Ammon's horn (tissue), 1 donor: ENCODE results near the gene FAM193A.
A peak's percentile ranks its signal among the peaks of the same experiment; 100 is the strongest.
"Not testable (repeated sequence)": the region's sequence is repeated elsewhere in the genome, so short reads cannot be mapped to it uniquely, and the experiment has no call there.

Experiments used
- DNase-seq: peaks from one replicate; pipeline ENCODE4 v3.0.0-alpha.2; 2016; ENCODE audit warnings: low spot score

The FAM193A gene

DNA sequence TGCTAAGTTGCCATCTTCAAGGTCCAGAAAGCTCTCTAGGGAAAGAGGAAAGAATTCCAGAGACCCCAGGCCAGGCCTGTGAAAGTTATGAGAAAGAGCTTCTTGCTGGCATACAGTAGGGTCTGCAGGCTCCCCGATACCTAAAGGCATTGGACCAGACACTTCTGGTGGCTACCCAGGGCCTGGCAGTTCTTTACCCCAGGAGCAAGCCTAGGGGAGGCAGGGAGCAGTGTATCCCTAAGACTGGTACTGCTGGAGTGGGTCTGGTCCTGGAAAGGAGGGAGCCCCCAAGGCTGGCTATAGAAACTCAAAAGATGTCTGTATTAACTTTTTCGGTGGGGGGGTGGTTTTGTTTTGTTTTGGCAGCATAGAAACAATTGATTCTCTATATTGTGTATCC lies 19.8 kb upstream of the FAM193A start:
- no peak for DNase-seq

DNA sequence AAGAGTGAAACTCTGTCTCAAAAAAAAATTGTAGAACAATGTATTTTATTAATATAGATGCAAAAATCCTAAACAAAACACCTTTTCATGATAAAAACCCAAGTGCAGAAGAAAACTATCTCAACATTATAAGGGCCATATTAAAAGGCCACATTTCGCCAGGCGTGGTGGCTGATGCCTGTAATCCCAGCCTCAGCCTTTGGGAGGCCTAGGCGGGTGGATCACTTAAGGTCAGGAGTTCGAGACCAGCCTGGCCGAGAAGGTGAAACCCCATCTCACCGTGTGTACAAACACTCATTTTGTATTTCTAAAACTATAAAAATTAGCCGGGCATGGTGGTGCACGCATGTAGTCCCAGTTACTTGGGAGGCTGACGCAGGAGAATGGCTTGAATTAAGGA lies 9.9 kb upstream of the FAM193A start:
- DNase-seq, result no peak

DNA sequence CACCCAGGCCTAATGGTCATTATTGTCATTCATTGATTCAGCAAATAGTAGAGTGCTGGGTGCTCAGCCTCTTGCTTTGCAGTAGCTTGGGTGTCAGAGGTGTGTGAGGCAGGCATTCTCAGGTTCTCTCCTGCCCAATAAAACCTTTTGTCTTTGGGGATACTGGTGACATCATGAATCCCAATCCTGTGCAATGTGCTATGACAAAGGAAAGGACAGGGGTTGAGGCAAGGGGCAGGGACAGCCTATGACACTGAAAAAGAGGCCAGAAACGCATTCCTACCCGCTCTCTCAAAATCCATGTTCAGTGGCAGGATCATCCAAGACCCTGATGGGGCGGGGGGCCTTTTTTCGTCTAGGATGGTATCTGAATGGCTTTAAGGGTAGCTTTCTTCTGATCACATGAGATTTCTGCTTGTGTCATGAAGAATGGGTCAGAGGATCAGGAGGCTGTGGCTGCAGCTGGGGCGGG lies 1.5 kb upstream of the FAM193A start:
- no peak for DNase-seq

DNA sequence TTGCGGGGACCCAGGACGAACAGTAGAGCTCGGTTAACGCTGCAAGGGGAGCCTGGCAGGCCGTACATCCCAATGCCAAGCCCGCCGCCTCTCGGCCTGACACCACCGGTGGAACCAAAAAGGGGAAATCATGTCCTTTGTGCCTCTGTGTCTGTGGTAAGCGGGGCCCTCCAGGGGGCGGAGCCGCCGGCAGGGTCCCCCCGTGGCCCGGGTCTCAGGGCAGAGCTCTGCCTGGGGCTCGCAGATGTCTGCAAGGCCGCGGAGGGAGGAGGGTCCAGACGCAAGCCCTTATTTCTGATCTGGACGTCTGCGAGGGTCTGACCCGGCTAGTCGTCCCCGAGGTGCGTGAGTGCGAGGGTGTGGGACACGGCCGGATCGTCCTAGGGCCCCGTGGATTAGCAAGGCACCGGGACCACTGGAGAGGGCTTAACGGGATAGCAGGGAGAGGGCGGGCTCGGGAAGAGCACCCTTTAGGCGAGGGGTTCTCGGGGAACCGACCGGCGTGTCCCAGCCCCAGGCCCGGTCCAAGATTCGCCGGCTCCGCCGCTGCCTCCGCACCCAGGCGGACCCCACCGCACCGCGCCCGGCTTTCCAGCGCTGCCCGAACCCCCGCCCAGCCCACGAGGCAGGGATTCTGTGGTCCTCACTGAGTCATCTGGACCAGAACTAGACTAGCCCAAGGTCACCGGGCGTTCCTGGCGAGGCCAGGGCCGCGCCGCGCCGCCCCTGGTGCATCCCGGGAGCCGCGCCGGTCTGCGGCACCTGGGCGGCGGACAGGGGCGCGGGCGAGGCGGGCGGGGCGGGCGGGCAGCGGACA lies 863 bp upstream of the FAM193A start:
- DNase-seq, result peak; percentile 69

DNA sequence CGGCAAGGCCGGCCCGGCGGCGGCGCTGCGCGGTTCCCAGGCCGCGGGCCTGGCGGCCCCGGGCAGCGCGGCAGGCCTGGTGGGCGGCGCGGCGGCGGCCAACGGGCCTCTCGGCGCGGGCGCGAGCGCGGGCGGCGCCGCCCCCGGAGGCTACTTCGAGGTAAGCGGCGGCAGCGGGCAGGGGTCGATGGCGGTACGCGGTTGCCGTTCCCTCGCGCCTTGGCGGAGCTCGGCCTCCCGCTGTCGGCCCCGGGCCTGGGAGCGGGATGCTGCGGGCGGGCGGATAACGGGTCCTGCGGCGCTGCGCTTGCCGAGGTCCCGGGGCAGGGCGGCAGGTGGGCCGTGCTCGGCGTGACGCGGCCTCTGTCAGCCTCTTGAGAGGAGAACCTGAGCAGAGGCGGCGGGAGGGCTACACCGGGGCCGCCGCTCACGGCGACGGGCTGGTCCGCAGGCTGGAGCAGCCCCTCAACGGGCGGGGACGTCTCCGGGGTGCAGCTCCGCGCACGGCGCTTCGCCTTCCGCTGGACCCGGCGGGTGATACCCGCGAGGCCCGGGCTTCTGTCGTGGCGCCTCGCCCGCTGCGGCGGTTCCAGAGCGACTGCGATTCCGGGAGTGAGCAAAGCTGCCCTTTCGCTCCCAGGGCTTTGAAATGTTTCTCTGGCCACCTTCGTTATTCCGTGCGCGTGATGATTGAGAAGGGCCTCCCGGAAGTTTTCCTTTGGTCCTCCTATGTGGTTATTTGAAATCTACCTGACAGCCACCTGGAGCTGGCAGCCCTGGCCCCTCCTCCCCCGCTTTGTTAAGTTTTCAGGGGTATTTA lies 774 bp downstream of the FAM193A start:
- peak; percentile 30 for DNase-seq

DNA sequence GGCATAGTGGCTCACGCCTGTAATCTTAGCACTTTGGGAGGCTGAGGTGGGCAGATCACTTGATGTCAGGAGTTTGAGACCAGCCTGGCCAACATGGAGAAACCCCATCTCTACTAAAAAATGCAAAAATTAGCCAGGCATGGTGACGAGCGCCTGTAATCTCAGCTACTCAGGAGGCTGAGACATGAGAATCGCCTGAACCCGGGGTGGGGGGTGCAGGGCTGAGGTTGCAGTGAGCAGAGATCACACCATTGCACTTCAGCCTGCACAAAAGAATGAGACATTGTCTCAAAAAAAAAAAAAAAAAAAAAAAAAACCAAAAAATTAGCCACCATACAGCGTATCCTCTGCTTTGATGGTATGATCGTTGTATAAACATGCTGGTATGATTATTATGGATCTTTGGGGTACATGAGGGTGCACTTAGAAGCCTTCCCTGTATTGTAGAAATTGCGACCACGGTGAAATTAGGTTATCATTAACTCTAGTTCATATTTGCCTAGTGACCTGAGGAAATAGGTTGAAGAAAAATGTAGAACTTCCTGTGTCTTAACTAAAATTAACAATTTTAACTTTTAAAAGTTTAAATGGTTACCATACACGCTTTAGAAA lies 7.2 kb downstream of the FAM193A start:
- not testable (repeated sequence) for DNase-seq

DNA sequence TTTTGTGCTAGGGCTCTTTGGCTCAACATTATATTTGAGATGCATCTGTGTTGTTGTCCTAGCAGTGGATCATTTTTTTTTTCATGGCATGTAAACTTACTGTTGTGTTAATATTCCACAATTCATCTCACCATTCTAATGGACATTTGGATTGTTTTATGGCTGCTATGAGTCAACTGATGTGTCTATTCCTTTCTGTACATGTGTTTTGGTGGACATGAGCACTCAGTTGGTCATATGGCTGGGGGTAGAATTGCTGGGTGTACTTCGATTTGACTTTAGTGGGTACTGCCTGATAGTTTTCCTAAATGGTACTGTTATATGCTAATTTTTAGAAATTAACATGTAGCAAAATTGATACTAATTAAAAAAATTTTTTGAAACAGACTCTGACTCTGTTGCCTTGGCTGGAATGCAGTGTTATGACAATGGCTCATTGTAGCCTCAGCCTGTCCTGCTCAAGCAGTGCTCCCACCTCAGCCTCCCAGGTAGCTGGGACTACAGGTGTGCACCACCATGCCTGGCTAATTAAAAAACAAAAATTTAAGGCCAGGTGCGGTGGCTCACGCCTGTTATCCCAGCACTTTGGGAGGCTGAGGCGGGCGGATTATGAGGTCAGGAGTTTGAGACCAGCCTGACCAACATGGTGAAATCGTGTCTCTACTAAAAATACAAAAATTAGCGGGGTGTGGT lies 9.0 kb downstream of the FAM193A start:
- no peak for DNase-seq

DNA sequence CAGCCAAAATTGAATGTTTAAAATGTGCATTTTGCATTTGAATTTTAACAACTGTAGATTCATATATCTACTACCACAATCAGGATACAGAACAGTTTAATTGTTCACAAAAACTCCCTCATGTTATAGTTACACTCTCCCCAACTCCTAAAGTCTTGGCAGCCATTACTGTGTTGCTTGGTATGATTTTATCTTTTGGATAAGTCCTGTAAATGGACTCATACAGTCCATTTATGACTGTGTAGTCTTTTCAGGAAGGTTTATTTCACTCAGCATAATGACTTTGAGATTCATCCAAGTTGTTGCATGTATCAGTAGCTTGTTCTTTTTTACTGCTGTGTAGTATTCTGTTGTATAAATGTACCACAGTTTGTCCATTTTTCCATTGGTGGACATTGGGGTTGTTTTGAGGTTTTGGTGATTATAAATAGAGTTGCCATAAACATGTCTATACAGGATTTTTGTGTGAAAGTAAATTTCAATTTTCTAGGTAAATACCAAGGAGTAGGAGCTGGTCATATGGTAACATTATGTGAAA lies 9.9 kb downstream of the FAM193A start:
- DNase-seq, result no peak

DNA sequence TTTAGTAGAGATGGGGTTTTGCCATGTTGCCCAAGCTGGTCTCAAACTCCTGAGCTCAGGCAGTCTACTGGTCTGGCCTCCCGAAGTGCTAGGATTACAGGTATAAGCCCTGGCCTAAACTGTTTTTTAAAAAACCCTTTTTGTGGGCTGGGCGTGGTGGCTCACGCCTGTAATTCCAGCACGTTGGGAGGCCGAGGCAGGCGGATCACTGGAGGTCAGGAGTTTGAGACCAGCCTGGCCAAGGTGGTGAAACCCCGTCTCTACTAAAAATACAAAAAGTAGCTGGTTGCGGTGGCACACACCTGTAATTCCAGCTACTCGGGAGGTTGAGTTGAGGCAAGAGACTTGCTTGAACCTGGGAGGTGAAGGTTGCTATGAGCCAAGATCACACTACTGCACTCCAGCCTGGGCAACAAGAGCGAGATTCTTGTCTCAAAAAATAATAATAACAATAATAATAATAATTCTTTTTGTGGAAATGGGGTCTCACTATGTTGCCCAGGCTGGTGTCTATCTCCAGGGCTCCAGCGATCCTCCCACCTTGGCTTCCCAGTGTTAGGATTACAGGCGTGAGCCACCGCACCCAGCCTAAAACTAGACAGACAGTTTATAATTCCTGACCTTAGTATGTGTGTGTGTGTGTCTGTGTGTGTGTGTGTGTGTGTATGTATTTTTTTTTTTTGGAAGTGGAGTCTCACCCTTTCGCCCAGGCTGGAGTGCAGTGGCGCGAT lies 10.7 kb downstream of the FAM193A start:
- not testable (repeated sequence) for DNase-seq

DNA sequence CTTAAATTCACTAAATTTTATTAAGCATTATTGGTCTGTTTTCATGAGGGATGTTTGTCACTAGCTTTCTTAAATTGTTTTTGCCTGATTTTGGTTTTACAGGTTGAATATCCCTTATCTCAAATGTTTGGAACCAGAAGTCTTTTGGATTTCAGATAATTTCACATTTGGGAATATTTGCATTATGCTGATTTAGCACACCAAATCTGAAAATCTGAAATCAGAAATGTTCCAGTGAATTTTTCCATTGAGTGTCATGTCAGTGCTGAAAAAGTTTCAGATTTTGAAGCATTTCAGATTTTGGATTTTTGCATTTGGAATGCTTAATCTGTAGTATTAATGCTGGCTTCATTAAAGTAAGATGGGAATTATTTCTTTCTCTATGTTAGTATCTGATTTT lies 14.7 kb downstream of the FAM193A start:
- DNase-seq, result no peak

DNA sequence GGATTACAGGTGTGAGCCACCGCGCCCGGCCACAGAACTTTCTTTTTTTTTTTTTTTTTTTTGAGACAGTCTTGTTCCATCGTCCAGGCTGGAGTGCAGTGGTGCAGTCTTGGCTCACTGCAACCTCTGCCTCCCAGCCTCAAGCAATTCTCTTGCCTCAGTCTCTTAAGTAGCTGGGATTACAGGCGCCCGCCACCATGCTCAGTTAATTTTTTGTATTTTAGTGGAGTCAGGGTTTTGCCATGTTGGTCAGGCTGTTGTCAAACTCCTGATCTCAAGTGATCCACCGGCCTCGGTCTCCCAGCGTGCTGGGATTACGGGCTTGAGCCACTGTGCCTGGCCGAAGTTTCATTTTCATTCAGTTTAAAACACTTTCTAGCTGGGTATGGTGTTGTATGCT lies 16.4 kb downstream of the FAM193A start:
- no peak for DNase-seq

DNA sequence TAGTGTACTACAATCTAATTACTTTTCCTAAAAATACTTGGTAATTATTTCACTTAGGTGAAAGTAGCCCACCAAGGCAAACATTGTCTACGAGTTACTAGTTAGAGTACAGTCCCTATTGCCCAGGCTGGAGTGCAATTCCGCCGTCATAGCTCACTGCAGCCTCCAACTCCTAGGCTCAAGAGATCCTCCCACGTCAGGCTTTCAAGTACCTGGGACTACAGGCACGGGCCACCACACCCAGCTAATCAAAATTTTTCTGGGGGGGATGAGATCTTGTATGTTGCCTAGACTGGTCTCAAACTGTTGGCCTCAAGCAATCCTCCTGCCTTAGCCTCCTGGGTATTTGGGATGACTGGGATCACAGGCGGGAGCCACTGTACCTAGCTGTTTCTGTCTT lies 21.9 kb downstream of the FAM193A start:
- DNase-seq, result no peak

DNA sequence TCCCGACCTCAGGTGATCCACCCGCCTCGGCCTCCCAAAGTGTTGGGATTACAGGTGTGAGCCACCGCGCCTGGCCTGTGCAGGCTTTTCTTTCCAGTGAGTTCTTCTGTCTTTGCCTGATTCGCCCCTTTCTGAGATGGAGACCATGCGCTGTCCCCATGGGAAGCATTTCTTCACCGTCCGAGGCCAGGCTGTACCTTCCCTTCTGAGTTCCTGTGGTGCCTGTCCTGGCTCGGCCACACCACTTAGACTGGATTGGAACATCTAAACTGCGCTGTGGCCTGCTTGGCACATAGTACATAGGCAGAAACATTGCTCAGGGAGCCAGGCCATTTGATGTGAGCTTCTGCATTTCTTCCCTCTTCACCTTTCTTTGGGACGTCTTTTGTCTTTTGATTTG lies 23.7 kb downstream of the FAM193A start:
- no peak for DNase-seq

DNA sequence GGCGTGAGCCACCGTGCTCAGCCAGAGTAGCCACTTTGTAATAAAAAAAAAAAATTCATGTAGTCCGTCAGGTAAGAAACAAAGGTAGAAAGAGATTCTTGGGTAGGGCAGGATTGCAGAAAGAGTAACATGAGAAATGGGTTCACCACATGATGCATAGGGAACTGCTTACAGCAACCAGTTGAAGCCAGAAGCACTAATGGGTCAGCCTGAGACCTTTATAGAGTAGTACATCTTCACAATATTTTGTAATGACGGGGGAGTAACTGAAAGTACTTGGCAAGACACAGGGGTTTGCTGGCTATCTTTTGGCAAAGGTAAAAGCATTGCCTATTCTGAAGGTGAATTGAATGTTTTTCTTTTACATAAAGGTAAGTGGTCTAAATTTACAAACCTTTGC lies 29.1 kb downstream of the FAM193A start:
- DNase-seq, result no peak

DNA sequence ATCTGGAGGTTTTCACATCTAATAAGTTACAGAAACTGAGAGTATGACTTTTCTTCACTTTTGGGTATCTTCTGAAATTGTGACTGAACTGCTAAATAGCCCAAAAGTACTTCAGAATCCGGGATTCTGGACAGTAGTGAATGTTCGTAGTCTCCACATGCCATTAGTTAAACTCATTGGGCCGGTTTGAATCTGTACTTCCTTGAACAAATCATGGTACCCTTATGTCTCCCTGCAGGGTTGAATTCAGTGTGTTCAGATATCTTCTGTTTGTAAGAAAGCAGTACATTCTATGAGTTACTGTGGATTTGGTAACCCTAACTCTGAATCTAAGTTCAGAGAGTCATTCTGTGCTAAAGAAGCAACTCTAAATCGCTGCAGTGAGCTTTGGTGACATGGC lies 33.6 kb downstream of the FAM193A start:
- DNase-seq, result no peak

DNA sequence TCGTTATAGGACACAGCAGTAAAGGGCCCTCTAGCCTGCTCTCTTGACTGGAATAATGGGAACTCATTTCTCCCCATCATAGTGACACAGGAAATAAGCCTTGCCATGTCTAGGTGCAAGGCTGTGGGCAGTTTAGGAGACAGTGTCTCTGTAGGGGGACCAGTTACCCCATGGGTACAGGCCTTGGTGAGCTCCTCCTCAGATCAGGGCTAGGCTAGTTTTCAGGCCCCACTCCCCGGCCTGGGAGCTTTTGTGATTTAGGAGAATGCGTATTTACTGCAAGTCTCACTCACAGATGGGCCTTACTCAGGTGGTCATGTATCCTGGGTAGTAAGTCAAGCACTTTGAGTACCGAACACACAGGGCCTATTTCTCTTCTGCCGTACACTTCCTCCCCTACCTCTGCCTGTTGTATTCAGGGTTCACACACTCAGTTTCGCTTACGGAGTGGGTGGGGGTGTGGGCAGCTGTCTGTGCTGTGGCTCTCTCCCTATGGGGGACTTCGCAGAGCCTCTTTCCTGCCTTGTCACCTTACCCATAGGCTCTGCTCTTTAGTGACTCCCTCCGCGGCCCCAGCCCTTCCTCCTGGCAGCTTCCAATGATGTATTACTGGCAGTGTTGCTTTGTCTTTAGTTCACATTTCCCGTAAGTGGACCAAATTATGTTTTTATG lies 34.2 kb downstream of the FAM193A start:
- no peak for DNase-seq

DNA sequence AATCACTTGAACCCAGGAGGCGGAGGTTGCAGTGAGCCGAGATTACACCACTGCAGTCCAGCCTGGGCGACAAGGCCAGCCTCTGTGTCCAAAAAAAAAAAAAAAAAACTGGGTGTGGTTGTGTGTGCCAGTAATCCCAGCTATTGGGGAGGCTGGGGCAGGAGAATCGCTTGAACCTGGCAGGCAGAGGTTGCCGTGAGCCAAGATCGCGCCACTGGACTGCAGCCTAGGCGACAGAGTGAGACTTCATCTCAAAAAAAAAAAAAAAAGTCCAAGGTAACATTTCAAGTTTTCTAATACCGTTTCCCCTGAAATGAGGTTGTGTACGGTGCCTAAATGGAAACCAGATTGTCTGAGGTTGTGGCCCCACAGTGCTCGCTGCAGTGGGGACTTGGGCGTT lies 35.6 kb downstream of the FAM193A start:
- no peak for DNase-seq

DNA sequence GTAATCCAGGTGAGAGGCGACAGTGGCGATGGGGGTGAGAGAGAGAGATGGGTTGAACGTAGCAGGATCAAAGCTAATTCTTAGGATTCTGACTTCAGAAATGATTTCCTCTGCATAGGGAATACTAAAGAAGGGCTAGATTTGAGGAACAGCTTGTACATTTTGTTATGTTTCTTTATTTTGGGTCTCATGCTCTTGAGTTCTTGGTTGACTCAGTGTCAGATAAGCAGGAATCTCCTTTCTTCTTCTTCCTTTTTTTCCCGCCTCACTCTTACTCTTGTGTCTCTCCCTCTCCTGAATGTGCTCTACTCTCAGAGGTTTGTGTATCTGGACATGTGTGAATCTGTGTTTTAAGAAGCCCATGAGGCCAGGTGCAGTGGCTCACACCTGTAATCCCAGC lies 36.4 kb downstream of the FAM193A start:
- no peak for DNase-seq

DNA sequence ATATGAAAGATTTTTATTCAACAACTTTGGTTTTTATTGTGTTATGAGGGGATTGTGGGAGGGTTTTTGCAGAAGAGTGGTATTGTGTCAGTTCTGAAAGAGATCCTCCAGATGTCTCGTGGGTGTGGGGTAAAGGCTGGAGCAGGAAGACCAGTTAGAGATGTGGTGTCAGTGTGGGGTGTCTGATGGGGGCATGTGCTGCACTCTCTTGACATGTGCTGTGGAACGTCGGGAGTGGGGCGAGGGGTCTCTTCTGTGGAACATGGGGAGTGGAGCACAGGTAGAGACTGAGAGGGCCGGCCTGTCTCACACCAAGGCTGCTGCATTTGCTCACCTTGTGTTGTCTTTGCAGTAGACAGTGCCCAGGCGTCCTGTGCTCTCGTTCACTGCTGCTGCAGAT lies 37.6 kb downstream of the FAM193A start:
- no peak for DNase-seq

DNA sequence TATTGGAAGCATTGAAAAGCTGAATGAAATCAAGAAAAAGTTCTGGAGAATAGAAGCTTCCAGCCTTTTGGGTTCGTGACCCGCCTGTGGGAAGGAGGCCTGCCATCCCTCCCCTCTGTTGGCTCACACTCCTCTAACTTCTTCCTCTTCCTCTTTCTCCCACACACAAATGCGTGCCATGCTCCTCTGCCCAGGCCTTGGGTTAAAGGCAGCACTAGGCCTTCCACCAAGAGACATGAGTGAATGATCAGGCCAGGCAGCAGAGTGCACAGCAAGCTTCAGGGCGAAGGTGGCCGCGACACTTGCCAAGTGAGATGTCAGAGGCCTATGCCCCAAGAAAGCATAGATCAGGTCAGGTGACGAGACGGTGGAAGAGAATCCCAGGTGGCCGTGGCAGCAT lies 38.4 kb downstream of the FAM193A start:
- DNase-seq, result no peak

DNA sequence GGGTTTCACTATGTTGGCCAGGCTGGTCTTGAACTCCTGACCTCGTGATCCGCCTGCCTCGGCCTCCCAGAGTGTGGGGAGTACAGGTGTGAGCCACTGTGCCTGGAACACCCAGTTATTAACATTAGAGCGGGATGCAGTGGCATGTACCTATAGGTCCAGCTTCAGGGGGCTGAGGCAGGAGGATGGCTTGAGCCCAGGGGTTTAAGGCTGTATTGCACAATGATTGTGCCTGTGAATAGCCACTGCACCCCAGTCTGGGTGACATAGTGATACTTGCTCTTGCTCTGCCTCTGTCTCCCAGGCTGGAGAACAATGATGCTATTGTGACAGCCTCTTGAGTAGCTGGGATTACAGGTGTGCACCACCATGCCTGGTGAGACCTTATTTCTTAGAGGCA lies 39.8 kb downstream of the FAM193A start:
- no peak for DNase-seq
